IMR-90 (cell line): Measurements from ENCODE around the gene GLDC.

ENCODE experiments used
- BHLHE40 ChIP-seq: fragments of 150-350 bp; IDR thresholded peaks from 2 replicates; pipeline ENCODE4 v1.6.1; 2016; ENCODE audit warnings: mild to moderate bottlenecking, low read depth, low read length
- CTCF ChIP-seq: conservative IDR thresholded peaks from 2 replicates; pipeline ENCODE4 v1.5.1; 2012; ENCODE audit warnings: mild to moderate bottlenecking, low read depth, low read length, improper control_type of control experiment
- NFE2L2 ChIP-seq: fragments of 150-350 bp; IDR thresholded peaks from 2 replicates; pipeline ENCODE4 v1.6.1; 2016; ENCODE audit warnings: low read depth, mild to moderate bottlenecking, low read length
- POLR2A ChIP-seq: IDR thresholded peaks from 2 replicates; pipeline ENCODE4 v1.6.1; 2012; ENCODE audit warnings: mild to moderate bottlenecking, low read depth, low read length
- RCOR1 ChIP-seq: IDR thresholded peaks from 2 replicates; pipeline ENCODE4 v1.6.1; 2012; ENCODE audit warnings: mild to moderate bottlenecking, low read length, improper control_type of control experiment; ENCODE audit not compliant: insufficient replicate concordance
- RFX5 ChIP-seq: IDR thresholded peaks from 2 replicates; pipeline ENCODE4 v1.8.0; 2012; ENCODE audit warnings: low read depth, mild to moderate bottlenecking, low read length, moderate library complexity
- SMC3 ChIP-seq: fragments of 150-350 bp; IDR thresholded peaks from 2 replicates; pipeline ENCODE4 v1.6.1; 2016; ENCODE audit warnings: low read depth, mild to moderate bottlenecking, antibody characterized with exemption, low read length, moderate library complexity

GRCh38 chr9:6592231-6592630 lies 53.3 kb downstream of the GLDC start:
- TF ChIP-seq RFX5: no peak
- no peak for TF ChIP-seq SMC3
- TF ChIP-seq CTCF: no peak
- TF ChIP-seq POLR2A: no peak
- TF ChIP-seq BHLHE40: no peak
- no peak for TF ChIP-seq RCOR1
- TF ChIP-seq NFE2L2: no peak
